GM23338 (cell line): ENCODE data around the gene TNRC18. TPM values are rescaled to one million over a fixed set of nuclear protein-coding genes. Genes with fewer than 3 reads are reported as not detected.

ENCODE experiments used
- ATAC-seq: fragments of 200-7000 bp; cut with Tn5 transposase; 3 replicates; pipeline ENCODE4 v1.9.1; 2020
- DNase-seq: peaks from one replicate; pipeline ENCODE4 v3.0.0-alpha.2; 2015; ENCODE audit warnings: low spot score
- H2AFZ ChIP-seq: fragments of 200-600 bp; sonication (generic); 2 replicates; pipeline ENCODE4 v1.8.0; 2016; ENCODE audit warnings: antibody characterized with exemption, mild to moderate bottlenecking, moderate library complexity
- H3F3A ChIP-seq: fragments of 200-600 bp; sonication (generic); replicated peaks from 2 replicates; pipeline ENCODE4 v1.8.0; 2017; ENCODE audit warnings: antibody characterized with exemption, mixed run types, low read depth
- H3K27ac ChIP-seq: fragments of 200-600 bp; sonication (generic); 2 replicates; pipeline ENCODE4 v1.6.1; 2016; ENCODE audit warnings: low read depth
- H3K27me3 ChIP-seq: fragments of 200-600 bp; sonication (generic); 2 replicates; pipeline ENCODE4 v1.8.0; 2016; ENCODE audit warnings: mild to moderate bottlenecking, mixed run types, moderate library complexity; ENCODE audit not compliant: insufficient read depth
- H3K36me3 ChIP-seq: fragments of 200-600 bp; sonication (generic); 2 replicates; pipeline ENCODE4 v1.8.0; 2016; ENCODE audit warnings: mild to moderate bottlenecking; ENCODE audit not compliant: insufficient read depth
- H3K4me1 ChIP-seq: fragments of 200-600 bp; sonication (generic); 2 replicates; pipeline ENCODE4 v1.8.0; 2016; ENCODE audit warnings: mild to moderate bottlenecking, moderate library complexity; ENCODE audit not compliant: insufficient read depth
- H3K4me2 ChIP-seq: fragments of 200-600 bp; sonication (generic); 2 replicates; pipeline ENCODE4 v1.7.1; 2017; ENCODE audit warnings: mixed run types
- H3K4me3 ChIP-seq: fragments of 200-600 bp; sonication (generic); 2 replicates; pipeline ENCODE4 v1.6.1; 2016; ENCODE audit warnings: mixed run types
- H3K79me2 ChIP-seq: fragments of 200-600 bp; sonication (generic); replicated peaks from 2 replicates; pipeline ENCODE4 v1.8.0; 2017; ENCODE audit warnings: mild to moderate bottlenecking; ENCODE audit not compliant: insufficient read depth
- H3K9me2 ChIP-seq: fragments of 200-600 bp; sonication (generic); 2 replicates; pipeline ENCODE4 v1.8.0; 2017; ENCODE audit not compliant: insufficient read depth
- H4K20me1 ChIP-seq: fragments of 200-600 bp; sonication (generic); replicated peaks from 2 replicates; pipeline ENCODE4 v1.8.0; 2017; ENCODE audit warnings: mild to moderate bottlenecking; ENCODE audit not compliant: insufficient read depth
- H3K27ac Mint-ChIP-seq: 2 replicates; pipeline ENCODE4 v1.8.0; 2020; ENCODE audit warnings: inconsistent platforms, mild to moderate bottlenecking, moderate library complexity, mixed read lengths
- H3K27me3 Mint-ChIP-seq: 3 replicates; pipeline ENCODE4 v1.8.0; 2022; ENCODE audit warnings: low read depth, mild to moderate bottlenecking, moderate library complexity, mixed read lengths, inconsistent platforms; ENCODE audit not compliant: insufficient read depth, poor library complexity
- H3K36me3 Mint-ChIP-seq: 3 replicates; pipeline ENCODE4 v1.8.0; 2021; ENCODE audit warnings: low read depth, mild to moderate bottlenecking, inconsistent platforms, moderate library complexity, mixed read lengths
- H3K4me1 Mint-ChIP-seq: 3 replicates; pipeline ENCODE4 v1.8.0; 2020; ENCODE audit warnings: mild to moderate bottlenecking, inconsistent platforms, mixed read lengths
- H3K4me3 Mint-ChIP-seq: 3 replicates; pipeline ENCODE4 v1.8.0; 2021; ENCODE audit warnings: moderate library complexity, mild to moderate bottlenecking, inconsistent platforms, mixed read lengths
- H3K9me3 Mint-ChIP-seq: 3 replicates; pipeline ENCODE4 v1.8.0; 2020; ENCODE audit warnings: moderate library complexity, mild to moderate bottlenecking, inconsistent platforms, mixed read lengths
- CREB1 ChIP-seq: fragments of 250-450 bp; sonication (Bioruptor Pico); IDR thresholded peaks from 2 replicates; pipeline ENCODE4 v1.5.0; 2020; ENCODE audit warnings: low read depth, mild to moderate bottlenecking, moderate library complexity
- EZH2 ChIP-seq: fragments of 200-600 bp; sonication (generic); IDR thresholded peaks from one replicate; pipeline ENCODE4 v1.8.0; 2017; ENCODE audit warnings: antibody characterized with exemption, mild to moderate bottlenecking, low read depth; ENCODE audit not compliant: unreplicated experiment
- EZH2phosphoT487 ChIP-seq: fragments of 200-600 bp; sonication (generic); IDR thresholded peaks from one replicate; pipeline ENCODE4 v1.8.1; 2018; ENCODE audit warnings: antibody characterized with exemption; ENCODE audit not compliant: unreplicated experiment
- JUNB ChIP-seq: IDR thresholded peaks from one replicate; pipeline ENCODE4 v1.6.1; 2016; ENCODE audit warnings: antibody characterized with exemption; ENCODE audit not compliant: unreplicated experiment
- NANOG ChIP-seq: IDR thresholded peaks from 2 replicates; pipeline ENCODE4 v1.6.1; 2016; ENCODE audit warnings: antibody characterized with exemption, borderline replicate concordance
- POLR2AphosphoS5 ChIP-seq: IDR thresholded peaks from 2 replicates; pipeline ENCODE4 v1.6.1; 2016; ENCODE audit warnings: antibody characterized with exemption, low read depth
- STAT1 ChIP-seq: IDR thresholded peaks from one replicate; pipeline ENCODE4 v1.6.1; 2016; ENCODE audit warnings: antibody characterized with exemption; ENCODE audit not compliant: unreplicated experiment
- ZNF114 ChIP-seq: fragments of 250-450 bp; sonication (Bioruptor Pico); IDR thresholded peaks from 2 replicates; pipeline ENCODE4 v1.5.0; 2020; ENCODE audit warnings: mild to moderate bottlenecking, moderate library complexity
- ZNF331 ChIP-seq: fragments of 250-450 bp; sonication (Bioruptor Pico); IDR thresholded peaks from 2 replicates; pipeline ENCODE4 v1.5.0; 2020; ENCODE audit warnings: low read depth, mild to moderate bottlenecking, moderate library complexity
- polyA plus RNA-seq: library from polyadenylated mRNA; unstranded; fragments of >200 nt; fragmentation: Nextera tagmentation; extraction: Ambion mirVana; gene quantifications from 2 replicates; pipeline ENCODE4 v1.2.1, GENCODE V29; 2016
- total RNA-seq: library from RNA; depleted of rRNA; stranded (reverse); fragments of >200 nt; shearing (Covaris generic); gene quantifications from 2 replicates; pipeline ENCODE4 v1.2.3, GENCODE V29; 2014
- TF ChIP-seq, protein P1 (sequence below), 2 experiments: fragments of 200-600 bp in 1 of 2; sonication (generic) in 1 of 2; conservative IDR thresholded peaks; 2 replicates each; pipeline versions ENCODE4 v1.5.1 to v1.6.1; 2016 to 2017; ENCODE audit warnings: antibody characterized with exemption in 2 of 2, low read depth in 2 of 2, mild to moderate bottlenecking in 2 of 2, moderate library complexity in 1 of 2
- TF ChIP-seq, protein P2 (sequence below): IDR thresholded peaks from one replicate; pipeline ENCODE4 v1.6.1; 2018; ENCODE audit warnings: antibody characterized with exemption; ENCODE audit not compliant: unreplicated experiment
- TF ChIP-seq, protein P3 (sequence below): fragments of 250-450 bp; sonication (Bioruptor Pico); IDR thresholded peaks from 2 replicates; pipeline ENCODE4 v1.5.0; 2020; ENCODE audit warnings: mild to moderate bottlenecking, moderate library complexity
- TF ChIP-seq, protein P4 (sequence below): IDR thresholded peaks from 2 replicates; pipeline ENCODE4 v1.6.1; 2016; ENCODE audit warnings: antibody characterized with exemption

Gene TNRC18
- total and polyA plus RNA-seq, 2 experiments from 2014 or later = 2.1 to 17.5 TPM

DNA sequence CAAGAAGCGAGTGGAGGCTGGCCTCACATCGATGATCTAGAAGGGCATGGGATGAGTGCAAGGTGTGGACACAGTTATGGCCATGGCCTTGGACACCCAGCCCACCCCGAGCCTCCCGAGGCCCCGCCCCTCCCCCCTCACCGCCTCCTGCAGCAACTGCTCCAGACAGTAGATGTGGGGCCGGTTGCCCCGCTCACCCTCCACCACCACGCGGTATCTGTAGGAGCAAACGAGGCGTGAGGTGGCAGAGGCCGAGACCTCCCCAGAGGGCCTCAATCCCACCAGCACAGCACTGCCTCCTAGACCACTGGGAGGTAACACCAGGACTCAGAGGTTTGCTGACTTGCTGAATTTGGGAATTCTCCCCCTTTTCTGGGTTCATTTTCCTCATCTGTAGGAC, 103.2 kb downstream of the TNRC18 start:
- ATAC-seq = no peak
- TF ChIP-seq JUNB = no peak
- no peak for TF ChIP-seq EZH2
- TF ChIP-seq EZH2phosphoT487 = no peak
- TF ChIP-seq, protein P1, sequence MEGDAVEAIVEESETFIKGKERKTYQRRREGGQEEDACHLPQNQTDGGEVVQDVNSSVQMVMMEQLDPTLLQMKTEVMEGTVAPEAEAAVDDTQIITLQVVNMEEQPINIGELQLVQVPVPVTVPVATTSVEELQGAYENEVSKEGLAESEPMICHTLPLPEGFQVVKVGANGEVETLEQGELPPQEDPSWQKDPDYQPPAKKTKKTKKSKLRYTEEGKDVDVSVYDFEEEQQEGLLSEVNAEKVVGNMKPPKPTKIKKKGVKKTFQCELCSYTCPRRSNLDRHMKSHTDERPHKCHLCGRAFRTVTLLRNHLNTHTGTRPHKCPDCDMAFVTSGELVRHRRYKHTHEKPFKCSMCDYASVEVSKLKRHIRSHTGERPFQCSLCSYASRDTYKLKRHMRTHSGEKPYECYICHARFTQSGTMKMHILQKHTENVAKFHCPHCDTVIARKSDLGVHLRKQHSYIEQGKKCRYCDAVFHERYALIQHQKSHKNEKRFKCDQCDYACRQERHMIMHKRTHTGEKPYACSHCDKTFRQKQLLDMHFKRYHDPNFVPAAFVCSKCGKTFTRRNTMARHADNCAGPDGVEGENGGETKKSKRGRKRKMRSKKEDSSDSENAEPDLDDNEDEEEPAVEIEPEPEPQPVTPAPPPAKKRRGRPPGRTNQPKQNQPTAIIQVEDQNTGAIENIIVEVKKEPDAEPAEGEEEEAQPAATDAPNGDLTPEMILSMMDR (conservative IDR thresholded peaks at IDR 0.05; ENCODE audit: low read depth in 2 of 2) = no peak
- TF ChIP-seq, protein P2, sequence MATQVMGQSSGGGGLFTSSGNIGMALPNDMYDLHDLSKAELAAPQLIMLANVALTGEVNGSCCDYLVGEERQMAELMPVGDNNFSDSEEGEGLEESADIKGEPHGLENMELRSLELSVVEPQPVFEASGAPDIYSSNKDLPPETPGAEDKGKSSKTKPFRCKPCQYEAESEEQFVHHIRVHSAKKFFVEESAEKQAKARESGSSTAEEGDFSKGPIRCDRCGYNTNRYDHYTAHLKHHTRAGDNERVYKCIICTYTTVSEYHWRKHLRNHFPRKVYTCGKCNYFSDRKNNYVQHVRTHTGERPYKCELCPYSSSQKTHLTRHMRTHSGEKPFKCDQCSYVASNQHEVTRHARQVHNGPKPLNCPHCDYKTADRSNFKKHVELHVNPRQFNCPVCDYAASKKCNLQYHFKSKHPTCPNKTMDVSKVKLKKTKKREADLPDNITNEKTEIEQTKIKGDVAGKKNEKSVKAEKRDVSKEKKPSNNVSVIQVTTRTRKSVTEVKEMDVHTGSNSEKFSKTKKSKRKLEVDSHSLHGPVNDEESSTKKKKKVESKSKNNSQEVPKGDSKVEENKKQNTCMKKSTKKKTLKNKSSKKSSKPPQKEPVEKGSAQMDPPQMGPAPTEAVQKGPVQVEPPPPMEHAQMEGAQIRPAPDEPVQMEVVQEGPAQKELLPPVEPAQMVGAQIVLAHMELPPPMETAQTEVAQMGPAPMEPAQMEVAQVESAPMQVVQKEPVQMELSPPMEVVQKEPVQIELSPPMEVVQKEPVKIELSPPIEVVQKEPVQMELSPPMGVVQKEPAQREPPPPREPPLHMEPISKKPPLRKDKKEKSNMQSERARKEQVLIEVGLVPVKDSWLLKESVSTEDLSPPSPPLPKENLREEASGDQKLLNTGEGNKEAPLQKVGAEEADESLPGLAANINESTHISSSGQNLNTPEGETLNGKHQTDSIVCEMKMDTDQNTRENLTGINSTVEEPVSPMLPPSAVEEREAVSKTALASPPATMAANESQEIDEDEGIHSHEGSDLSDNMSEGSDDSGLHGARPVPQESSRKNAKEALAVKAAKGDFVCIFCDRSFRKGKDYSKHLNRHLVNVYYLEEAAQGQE = no peak
- TF ChIP-seq, protein P3, sequence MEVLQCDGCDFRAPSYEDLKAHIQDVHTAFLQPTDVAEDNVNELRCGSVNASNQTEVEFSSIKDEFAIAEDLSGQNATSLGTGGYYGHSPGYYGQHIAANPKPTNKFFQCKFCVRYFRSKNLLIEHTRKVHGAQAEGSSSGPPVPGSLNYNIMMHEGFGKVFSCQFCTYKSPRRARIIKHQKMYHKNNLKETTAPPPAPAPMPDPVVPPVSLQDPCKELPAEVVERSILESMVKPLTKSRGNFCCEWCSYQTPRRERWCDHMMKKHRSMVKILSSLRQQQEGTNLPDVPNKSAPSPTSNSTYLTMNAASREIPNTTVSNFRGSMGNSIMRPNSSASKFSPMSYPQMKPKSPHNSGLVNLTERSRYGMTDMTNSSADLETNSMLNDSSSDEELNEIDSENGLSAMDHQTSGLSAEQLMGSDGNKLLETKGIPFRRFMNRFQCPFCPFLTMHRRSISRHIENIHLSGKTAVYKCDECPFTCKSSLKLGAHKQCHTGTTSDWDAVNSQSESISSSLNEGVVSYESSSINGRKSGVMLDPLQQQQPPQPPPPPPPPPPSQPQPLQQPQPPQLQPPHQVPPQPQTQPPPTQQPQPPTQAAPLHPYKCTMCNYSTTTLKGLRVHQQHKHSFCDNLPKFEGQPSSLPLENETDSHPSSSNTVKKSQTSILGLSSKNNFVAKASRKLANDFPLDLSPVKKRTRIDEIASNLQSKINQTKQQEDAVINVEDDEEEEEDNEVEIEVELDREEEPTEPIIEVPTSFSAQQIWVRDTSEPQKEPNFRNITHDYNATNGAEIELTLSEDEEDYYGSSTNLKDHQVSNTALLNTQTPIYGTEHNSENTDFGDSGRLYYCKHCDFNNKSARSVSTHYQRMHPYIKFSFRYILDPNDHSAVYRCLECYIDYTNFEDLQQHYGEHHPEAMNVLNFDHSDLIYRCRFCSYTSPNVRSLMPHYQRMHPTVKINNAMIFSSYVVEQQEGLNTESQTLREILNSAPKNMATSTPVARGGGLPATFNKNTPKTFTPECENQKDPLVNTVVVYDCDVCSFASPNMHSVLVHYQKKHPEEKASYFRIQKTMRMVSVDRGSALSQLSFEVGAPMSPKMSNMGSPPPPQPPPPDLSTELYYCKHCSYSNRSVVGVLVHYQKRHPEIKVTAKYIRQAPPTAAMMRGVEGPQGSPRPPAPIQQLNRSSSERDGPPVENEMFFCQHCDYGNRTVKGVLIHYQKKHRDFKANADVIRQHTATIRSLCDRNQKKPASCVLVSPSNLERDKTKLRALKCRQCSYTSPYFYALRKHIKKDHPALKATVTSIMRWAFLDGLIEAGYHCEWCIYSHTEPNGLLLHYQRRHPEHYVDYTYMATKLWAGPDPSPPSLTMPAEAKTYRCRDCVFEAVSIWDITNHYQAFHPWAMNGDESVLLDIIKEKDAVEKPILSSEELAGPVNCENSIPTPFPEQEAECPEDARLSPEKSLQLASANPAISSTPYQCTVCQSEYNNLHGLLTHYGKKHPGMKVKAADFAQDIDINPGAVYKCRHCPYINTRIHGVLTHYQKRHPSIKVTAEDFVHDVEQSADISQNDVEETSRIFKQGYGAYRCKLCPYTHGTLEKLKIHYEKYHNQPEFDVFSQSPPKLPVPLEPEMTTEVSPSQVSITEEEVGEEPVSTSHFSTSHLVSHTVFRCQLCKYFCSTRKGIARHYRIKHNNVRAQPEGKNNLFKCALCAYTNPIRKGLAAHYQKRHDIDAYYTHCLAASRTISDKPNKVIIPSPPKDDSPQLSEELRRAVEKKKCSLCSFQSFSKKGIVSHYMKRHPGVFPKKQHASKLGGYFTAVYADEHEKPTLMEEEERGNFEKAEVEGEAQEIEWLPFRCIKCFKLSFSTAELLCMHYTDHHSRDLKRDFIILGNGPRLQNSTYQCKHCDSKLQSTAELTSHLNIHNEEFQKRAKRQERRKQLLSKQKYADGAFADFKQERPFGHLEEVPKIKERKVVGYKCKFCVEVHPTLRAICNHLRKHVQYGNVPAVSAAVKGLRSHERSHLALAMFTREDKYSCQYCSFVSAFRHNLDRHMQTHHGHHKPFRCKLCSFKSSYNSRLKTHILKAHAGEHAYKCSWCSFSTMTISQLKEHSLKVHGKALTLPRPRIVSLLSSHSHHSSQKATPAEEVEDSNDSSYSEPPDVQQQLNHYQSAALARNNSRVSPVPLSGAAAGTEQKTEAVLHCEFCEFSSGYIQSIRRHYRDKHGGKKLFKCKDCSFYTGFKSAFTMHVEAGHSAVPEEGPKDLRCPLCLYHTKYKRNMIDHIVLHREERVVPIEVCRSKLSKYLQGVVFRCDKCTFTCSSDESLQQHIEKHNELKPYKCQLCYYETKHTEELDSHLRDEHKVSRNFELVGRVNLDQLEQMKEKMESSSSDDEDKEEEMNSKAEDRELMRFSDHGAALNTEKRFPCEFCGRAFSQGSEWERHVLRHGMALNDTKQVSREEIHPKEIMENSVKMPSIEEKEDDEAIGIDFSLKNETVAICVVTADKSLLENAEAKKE = no peak
- TF ChIP-seq NANOG = no peak
- no peak for TF ChIP-seq ZNF331 (CRISPR knock-in tag)
- no peak for TF ChIP-seq ZNF114 (CRISPR knock-in tag)
- TF ChIP-seq, protein P4, sequence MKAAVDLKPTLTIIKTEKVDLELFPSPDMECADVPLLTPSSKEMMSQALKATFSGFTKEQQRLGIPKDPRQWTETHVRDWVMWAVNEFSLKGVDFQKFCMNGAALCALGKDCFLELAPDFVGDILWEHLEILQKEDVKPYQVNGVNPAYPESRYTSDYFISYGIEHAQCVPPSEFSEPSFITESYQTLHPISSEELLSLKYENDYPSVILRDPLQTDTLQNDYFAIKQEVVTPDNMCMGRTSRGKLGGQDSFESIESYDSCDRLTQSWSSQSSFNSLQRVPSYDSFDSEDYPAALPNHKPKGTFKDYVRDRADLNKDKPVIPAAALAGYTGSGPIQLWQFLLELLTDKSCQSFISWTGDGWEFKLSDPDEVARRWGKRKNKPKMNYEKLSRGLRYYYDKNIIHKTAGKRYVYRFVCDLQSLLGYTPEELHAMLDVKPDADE = no peak
- TF ChIP-seq STAT1 = no peak
- TF ChIP-seq CREB1 (CRISPR knock-in tag) = no peak
- TF ChIP-seq POLR2AphosphoS5 = no peak

More for the DNA sequence above, 103.2 kb downstream of the TNRC18 start:
- no peak overlapping the region for H3K4me2 ChIP-seq
- no peaks in the 10 kb centered on the region; the same call in 2 of the 3 replicates for H3K4me1 Mint-ChIP-seq
- no peaks in the 10 kb centered on the region for H4K20me1 ChIP-seq
- no peak for DNase-seq
- H3K79me2 ChIP-seq = no peaks in the 10 kb centered on the region
- no peaks in the 10 kb centered on the region for H3K9me2 ChIP-seq
- peaks cover 9% of the 10 kb centered on the region for H3K9me3 Mint-ChIP-seq
- H3K36me3 Mint-ChIP-seq = peaks cover 13% of the 10 kb centered on the region; the same call in 1 of the 3 replicates
- H3K36me3 ChIP-seq = no peaks in the 10 kb centered on the region
- H3F3A ChIP-seq = no peaks in the 10 kb centered on the region
- H3K4me3 ChIP-seq = no peak overlapping the region
- no peaks in the 10 kb centered on the region for H3K4me1 ChIP-seq
- no peak overlapping the region for H3K27ac Mint-ChIP-seq
- no peak overlapping the region for H3K4me3 Mint-ChIP-seq
- H3K27me3 Mint-ChIP-seq = peaks cover 11% of the 10 kb centered on the region
- H3K27ac ChIP-seq = no peak overlapping the region
- H2AFZ ChIP-seq = no peak overlapping the region
- no peaks in the 10 kb centered on the region for H3K27me3 ChIP-seq
